Mammary epithelial cell (primary cell): Measurements from ENCODE around the gene RPL21.

Experiments
- EZH2 ChIP-seq: IDR thresholded peaks from 2 replicates; pipeline ENCODE4 v1.6.1; 2012; ENCODE audit warnings: low read length, inconsistent platforms, borderline replicate concordance
- TF ChIP-seq, protein P1 (sequence below), 2 donors: IDR thresholded peaks in 1 of 2; conservative IDR thresholded peaks in 1 of 2; 2 replicates each; pipeline ENCODE4 v1.5.1; 2011 to 2012; ENCODE audit warnings: inconsistent platforms in 2 of 2, low read length in 2 of 2, mild to moderate bottlenecking in 2 of 2, control low read depth in 1 of 2, low read depth in 1 of 2; ENCODE audit not compliant: insufficient read depth in 1 of 2; ENCODE audit errors: extremely low read depth in 1 of 2

DNA sequence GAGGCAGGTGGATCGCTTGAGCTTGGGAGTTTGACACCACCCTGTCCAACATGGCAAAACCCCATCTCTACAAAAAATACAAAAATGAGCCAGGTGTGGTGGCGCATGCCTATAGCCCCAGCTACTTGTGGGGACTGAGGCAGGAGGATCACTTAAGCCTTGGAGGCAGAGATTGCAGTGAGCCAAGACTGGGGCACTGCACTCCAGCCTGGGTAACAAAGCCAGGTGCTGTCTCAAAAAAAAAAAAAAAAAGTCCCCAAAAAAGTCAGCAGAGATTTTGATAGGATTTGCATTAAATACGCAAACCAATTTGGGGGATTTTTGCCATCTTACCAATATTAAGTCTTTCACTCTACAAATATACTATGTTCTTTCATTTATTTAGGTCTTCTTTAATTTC, 21.7 kb upstream of the RPL21 start:
- TF ChIP-seq, protein P1, sequence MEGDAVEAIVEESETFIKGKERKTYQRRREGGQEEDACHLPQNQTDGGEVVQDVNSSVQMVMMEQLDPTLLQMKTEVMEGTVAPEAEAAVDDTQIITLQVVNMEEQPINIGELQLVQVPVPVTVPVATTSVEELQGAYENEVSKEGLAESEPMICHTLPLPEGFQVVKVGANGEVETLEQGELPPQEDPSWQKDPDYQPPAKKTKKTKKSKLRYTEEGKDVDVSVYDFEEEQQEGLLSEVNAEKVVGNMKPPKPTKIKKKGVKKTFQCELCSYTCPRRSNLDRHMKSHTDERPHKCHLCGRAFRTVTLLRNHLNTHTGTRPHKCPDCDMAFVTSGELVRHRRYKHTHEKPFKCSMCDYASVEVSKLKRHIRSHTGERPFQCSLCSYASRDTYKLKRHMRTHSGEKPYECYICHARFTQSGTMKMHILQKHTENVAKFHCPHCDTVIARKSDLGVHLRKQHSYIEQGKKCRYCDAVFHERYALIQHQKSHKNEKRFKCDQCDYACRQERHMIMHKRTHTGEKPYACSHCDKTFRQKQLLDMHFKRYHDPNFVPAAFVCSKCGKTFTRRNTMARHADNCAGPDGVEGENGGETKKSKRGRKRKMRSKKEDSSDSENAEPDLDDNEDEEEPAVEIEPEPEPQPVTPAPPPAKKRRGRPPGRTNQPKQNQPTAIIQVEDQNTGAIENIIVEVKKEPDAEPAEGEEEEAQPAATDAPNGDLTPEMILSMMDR (conservative IDR thresholded peaks at IDR 0.05 in 1 of 2, IDR thresholded peaks at IDR 0.05 in 1 of 2; ENCODE audit: extremely low read depth in 1 of 2, insufficient read depth in 1 of 2, low read depth in 1 of 2, low read length in 2 of 2), result no peak
- no peak for TF ChIP-seq EZH2
